Keratinocyte (primary cell): ENCODE data around the gene SERPINI1. TPM values are rescaled to one million over a fixed set of nuclear protein-coding genes. Genes with fewer than 3 reads are reported as not detected.

Source experiments
- DNase-seq: peaks from one replicate; pipeline ENCODE4 v3.0.0-alpha.2; 2011; ENCODE audit warnings: low read depth, missing footprints, low spot score
- FAIRE-seq: peaks from 2 replicates; lab custom pipeline; 2011; peaks lifted over from hg19 to GRCh38; lab: Jason Lieb, UNC
- H2AFZ ChIP-seq: 2 replicates; pipeline ENCODE4 v1.6.0; 2012; ENCODE audit warnings: low read length, control low read depth, inconsistent platforms; ENCODE audit not compliant: control insufficient read depth
- H3K27ac ChIP-seq: 2 replicates; pipeline ENCODE4 v1.5.1; 2011; ENCODE audit warnings: low read length; ENCODE audit not compliant: control insufficient read depth, insufficient read depth
- H3K27me3 ChIP-seq: 3 replicates; pipeline ENCODE4 v1.6.0; 2011; ENCODE audit warnings: low read length; ENCODE audit not compliant: control insufficient read depth, insufficient read depth; ENCODE audit errors: extremely low read depth
- H3K36me3 ChIP-seq, 2 experiments: 2 replicates in 1 of 2; 3 replicates in 1 of 2; pipeline ENCODE4 v1.5.1; 2011; ENCODE audit warnings: low read length in 2 of 2, mild to moderate bottlenecking in 1 of 2; ENCODE audit not compliant: control insufficient read depth in 2 of 2, insufficient read depth in 2 of 2; ENCODE audit errors: extremely low read depth in 1 of 2
- H3K4me1 ChIP-seq: 3 replicates; pipeline ENCODE4 v1.5.1; 2011; ENCODE audit warnings: low read length; ENCODE audit not compliant: control insufficient read depth, insufficient read depth; ENCODE audit errors: extremely low read depth
- H3K4me2 ChIP-seq: 3 replicates; pipeline ENCODE4 v1.6.0; 2011; ENCODE audit warnings: low read depth, low read length; ENCODE audit not compliant: control insufficient read depth, insufficient read depth; ENCODE audit errors: extremely low read depth
- H3K4me3 ChIP-seq, 3 experiments: fragments of 200-600 bp in 1 of 3; sonication (generic) in 1 of 3; 2 replicates in 2 of 3; 3 replicates in 1 of 3; pipeline ENCODE4 v1.5.1; 2011 to 2016; ENCODE audit warnings: low read length in 3 of 3, mild to moderate bottlenecking in 3 of 3, control low read depth in 2 of 3, inconsistent platforms in 1 of 3, low read depth in 1 of 3, mixed read lengths in 1 of 3, mixed run types in 1 of 3, moderate library complexity in 1 of 3; ENCODE audit not compliant: control insufficient read depth in 2 of 3, insufficient read depth in 2 of 3; ENCODE audit errors: extremely low read depth in 1 of 3
- H3K79me2 ChIP-seq: 2 replicates; pipeline ENCODE4 v1.6.0; 2012; ENCODE audit warnings: low read length; ENCODE audit not compliant: control insufficient read depth, insufficient read depth
- H3K9ac ChIP-seq: 3 replicates; pipeline ENCODE4 v1.6.0; 2011; ENCODE audit warnings: low read length; ENCODE audit not compliant: control insufficient read depth, insufficient read depth; ENCODE audit errors: extremely low read depth
- H3K9me1 ChIP-seq: 3 replicates; pipeline ENCODE4 v1.6.0; 2011; ENCODE audit warnings: low read length; ENCODE audit not compliant: control insufficient read depth, insufficient read depth; ENCODE audit errors: extremely low read depth
- H3K9me3 ChIP-seq: 2 replicates; pipeline ENCODE4 v1.5.1; 2012; ENCODE audit warnings: low read depth, low read length; ENCODE audit not compliant: control insufficient read depth
- H4K20me1 ChIP-seq: 3 replicates; pipeline ENCODE4 v1.6.0; 2011; ENCODE audit warnings: low read length; ENCODE audit not compliant: control insufficient read depth, insufficient read depth; ENCODE audit errors: extremely low read depth
- EZH2 ChIP-seq: IDR thresholded peaks from one replicate; pipeline ENCODE4 v1.6.1; 2012; ENCODE audit warnings: inconsistent platforms, mild to moderate bottlenecking, low read length, moderate library complexity
- dilution Hi-C: fragments of 300-500 bp; cut with MboI; formaldehyde crosslinking; loops from one replicate; pipeline ENCODE4 v1.7.0; 2020; ENCODE audit warnings: low sequenced_read_pairs; ENCODE audit not compliant: extremely low pct_ligation_motif_present
- polyA plus RNA-seq, 5 experiments: library from polyadenylated mRNA; depleted of rRNA in 3 of 5; stranded (reverse) in 3 of 5; stranded (forward) in 1 of 5; unstranded in 1 of 5; fragments of >200 nt; gene quantifications; 1 replicate in 1 of 5; 2 replicates in 3 of 5; 3 replicates in 1 of 5; pipeline versions ENCODE4 v1.2.1 to v1.2.3, GENCODE V29; 2011 to 2012; ENCODE audit warnings: missing spikeins in 2 of 5, low read depth in 1 of 5, low replicate concordance in 1 of 5
- TF ChIP-seq, protein P1 (sequence below), 3 experiments: IDR thresholded peaks in 1 of 3; conservative IDR thresholded peaks in 1 of 3; optimal IDR thresholded peaks in 1 of 3; 2 replicates in 2 of 3; 3 replicates in 1 of 3; pipeline versions ENCODE3 to v1.5.1; 2011; ENCODE audit warnings: low read length in 3 of 3, mild to moderate bottlenecking in 3 of 3, moderate library complexity in 2 of 3, control low read depth in 1 of 3, inconsistent platforms in 1 of 3; ENCODE audit not compliant: insufficient read depth in 2 of 3; ENCODE audit errors: extremely low read depth in 1 of 3

The SERPINI1 gene
- polyA plus RNA-seq, 1 donor (not counting 4 experiments of a cell fraction or from before 2014, with no cell fraction given) = 5.5 TPM

DNA sequence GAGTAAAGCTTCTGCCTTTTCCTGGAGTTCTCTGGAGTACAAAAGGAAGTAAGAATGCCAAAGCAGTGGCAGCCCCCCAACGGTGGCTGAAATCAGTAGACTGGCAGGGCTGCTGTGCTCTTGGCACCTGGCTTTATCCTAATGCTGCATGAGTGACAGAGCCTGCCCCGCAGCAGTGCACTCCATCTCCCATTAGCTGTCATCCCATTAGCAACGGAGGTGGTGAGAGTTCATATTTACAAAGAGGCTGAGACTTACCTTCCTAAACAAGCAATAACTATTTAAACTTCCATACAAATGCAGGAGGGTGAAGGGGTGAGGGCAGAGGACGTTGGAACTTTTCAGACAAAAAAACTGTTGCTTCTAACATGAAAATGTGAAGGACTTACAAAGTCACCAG lies 51.9 kb downstream of the SERPINI1 start:
- H3K4me1 ChIP-seq = no peaks in the 10 kb centered on the region
- DNase-seq (no peak), FAIRE-seq (no peak)
- no peak overlapping the region for H3K4me3 ChIP-seq
- no peak overlapping the region for H3K27ac ChIP-seq
- no peak overlapping the region for H2AFZ ChIP-seq
- H3K79me2 ChIP-seq = no peaks in the 10 kb centered on the region
- no peak for TF ChIP-seq EZH2
- TF ChIP-seq, protein P1, sequence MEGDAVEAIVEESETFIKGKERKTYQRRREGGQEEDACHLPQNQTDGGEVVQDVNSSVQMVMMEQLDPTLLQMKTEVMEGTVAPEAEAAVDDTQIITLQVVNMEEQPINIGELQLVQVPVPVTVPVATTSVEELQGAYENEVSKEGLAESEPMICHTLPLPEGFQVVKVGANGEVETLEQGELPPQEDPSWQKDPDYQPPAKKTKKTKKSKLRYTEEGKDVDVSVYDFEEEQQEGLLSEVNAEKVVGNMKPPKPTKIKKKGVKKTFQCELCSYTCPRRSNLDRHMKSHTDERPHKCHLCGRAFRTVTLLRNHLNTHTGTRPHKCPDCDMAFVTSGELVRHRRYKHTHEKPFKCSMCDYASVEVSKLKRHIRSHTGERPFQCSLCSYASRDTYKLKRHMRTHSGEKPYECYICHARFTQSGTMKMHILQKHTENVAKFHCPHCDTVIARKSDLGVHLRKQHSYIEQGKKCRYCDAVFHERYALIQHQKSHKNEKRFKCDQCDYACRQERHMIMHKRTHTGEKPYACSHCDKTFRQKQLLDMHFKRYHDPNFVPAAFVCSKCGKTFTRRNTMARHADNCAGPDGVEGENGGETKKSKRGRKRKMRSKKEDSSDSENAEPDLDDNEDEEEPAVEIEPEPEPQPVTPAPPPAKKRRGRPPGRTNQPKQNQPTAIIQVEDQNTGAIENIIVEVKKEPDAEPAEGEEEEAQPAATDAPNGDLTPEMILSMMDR (optimal IDR thresholded peaks at IDR 0.05 in 1 of 3, IDR thresholded peaks at IDR 0.05 in 1 of 3, conservative IDR thresholded peaks at IDR 0.05 in 1 of 3; ENCODE audit: extremely low read depth in 1 of 3, insufficient read depth in 2 of 3, low read length in 3 of 3) = no peak
- no peaks in the 10 kb centered on the region for H3K9me3 ChIP-seq
- no peaks in the 10 kb centered on the region for H4K20me1 ChIP-seq
- no peaks in the 10 kb centered on the region for H3K36me3 ChIP-seq
- no peak overlapping the region for H3K4me2 ChIP-seq
- dilution Hi-C loops = no loop called here
- H3K9me1 ChIP-seq = no peaks in the 10 kb centered on the region
- H3K27me3 ChIP-seq = no peaks in the 10 kb centered on the region
- no peak overlapping the region for H3K9ac ChIP-seq

DNA sequence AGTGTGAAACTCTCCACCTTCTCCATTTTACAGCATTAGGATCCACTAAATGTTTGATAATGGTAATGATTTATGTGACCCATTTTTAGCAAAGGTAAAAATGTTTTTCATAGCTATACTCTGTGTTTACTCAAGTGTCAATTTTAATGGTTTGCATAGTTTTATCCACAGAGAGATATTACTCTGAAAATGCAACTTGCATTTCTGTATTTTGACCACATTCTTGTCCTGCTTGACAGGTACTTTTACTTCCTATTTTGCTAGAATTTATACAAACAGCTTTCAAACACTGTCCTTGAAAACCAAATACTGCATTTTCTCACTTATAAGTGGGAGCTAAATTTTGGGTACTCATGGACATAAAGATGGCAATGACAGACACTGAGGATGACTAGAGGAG lies 62.9 kb downstream of the SERPINI1 start:
- no peak for FAIRE-seq
- dilution Hi-C loops = no loop called here
- H3K9me1 ChIP-seq = no peaks in the 10 kb centered on the region

More for the DNA sequence above, 62.9 kb downstream of the SERPINI1 start:
- TF ChIP-seq, protein P1 (optimal IDR thresholded peaks at IDR 0.05 in 1 of 3, IDR thresholded peaks at IDR 0.05 in 1 of 3, conservative IDR thresholded peaks at IDR 0.05 in 1 of 3; ENCODE audit: extremely low read depth in 1 of 3, insufficient read depth in 2 of 3, low read length in 3 of 3) = no peak
- no peak for TF ChIP-seq EZH2
- H3K36me3 ChIP-seq = no peaks in the 10 kb centered on the region
- no peak overlapping the region for H3K4me3 ChIP-seq
- no peak overlapping the region for H2AFZ ChIP-seq
- H3K4me2 ChIP-seq = no peak overlapping the region
- no peak for DNase-seq
- no peaks in the 10 kb centered on the region for H3K27me3 ChIP-seq
- no peaks in the 10 kb centered on the region for H3K4me1 ChIP-seq
- H3K27ac ChIP-seq = no peak overlapping the region
- H3K9ac ChIP-seq = no peak overlapping the region
- H4K20me1 ChIP-seq = no peaks in the 10 kb centered on the region
- H3K9me3 ChIP-seq = no peaks in the 10 kb centered on the region
- no peaks in the 10 kb centered on the region for H3K79me2 ChIP-seq
